ENCODE data around the gene CLPSL2. TPM values are rescaled to one million over a fixed set of nuclear protein-coding genes. Genes with fewer than 3 reads are reported as not detected.

Gene CLPSL2
- total RNA-seq, 4 donors from 2014 or later, result not detected

GRCh38 chr6:35801148-35801547 lies 24.8 kb downstream of the CLPSL2 start:
- WGBS, 2 donors, result 78 to 81% methylated on average over 3 of the region's 3 CpGs
- H3K9me3 ChIP-seq, result no peaks in the 10 kb centered on the region
- DNase-seq (ENCODE audit: low spot score in 2 of 2), result no peak
- H3K27ac ChIP-seq, result no peak overlapping the region
- no peaks in the 10 kb centered on the region for H3K36me3 ChIP-seq
- TF ChIP-seq EP300 (IDR thresholded peaks at IDR 0.05), result no peak
- no peak for TF ChIP-seq CTCF (IDR thresholded peaks at IDR 0.05)
- TF ChIP-seq POLR2A (IDR thresholded peaks at IDR 0.05), result no peak
- peaks cover 0 to 7% (median 2%) of the 10 kb centered on the region in 4 donors for H3K4me1 ChIP-seq
- H3K4me3 ChIP-seq, result no peak overlapping the region
- H3K27me3 ChIP-seq, result peaks cover 0 to 14% of the 10 kb centered on the region in 2 donors

GRCh38 chr6:35804996-35805736 lies 28.8 kb downstream of the CLPSL2 start, which contains the start of gene LHFPL5:
Gene LHFPL5, plus strand, starts transcription at chr6:35805352. Its CDS starts 319 bp downstream, at chr6:35805671.
- no peak within 1 kb of the TSS for H3K4me3 ChIP-seq
- TF ChIP-seq CTCF (IDR thresholded peaks at IDR 0.05) (no peak), POLR2A (IDR thresholded peaks at IDR 0.05) (no peak), EP300 (IDR thresholded peaks at IDR 0.05) (no peak)
- DNase-seq (ENCODE audit: low spot score in 2 of 2), result no peak
- peaks cover 0 to 7% (median 2%) of the 10 kb centered on the region in 4 donors for H3K4me1 ChIP-seq
- H3K27me3 ChIP-seq, result peaks cover 0 to 26% of the 10 kb centered on the region in 2 donors
- H3K27ac ChIP-seq, result no peak within 1 kb of the TSS
- WGBS, 2 donors, result 16 to 19% methylated on average over 33 of the region's 40 CpGs
- H3K9me3 ChIP-seq, result no peaks in the 10 kb centered on the region
- H3K36me3 ChIP-seq, result no peaks in the 10 kb centered on the region

DNA sequence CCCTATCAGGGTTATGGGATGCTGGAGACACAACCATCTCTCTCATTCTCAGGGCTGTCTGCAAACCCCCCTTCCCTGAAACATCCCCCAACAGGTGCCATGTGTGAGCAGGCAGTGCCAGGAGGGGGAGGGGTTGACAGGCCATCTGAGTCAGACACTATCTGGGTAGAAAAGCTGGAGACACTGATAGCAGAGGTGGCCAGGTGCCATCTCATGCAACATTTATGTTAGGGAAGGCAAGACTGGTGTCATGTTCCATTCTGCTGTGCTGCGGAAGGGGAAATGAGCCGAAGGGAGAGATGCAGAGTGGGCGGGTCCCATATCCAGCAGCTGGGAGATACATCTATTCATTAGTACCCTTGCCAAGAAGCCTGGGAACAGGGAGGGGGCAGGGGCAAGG lies 32.3 kb downstream of the CLPSL2 start:
- peaks cover 0 to 26% of the 10 kb centered on the region in 2 donors for H3K27me3 ChIP-seq
- H3K36me3 ChIP-seq, result no peaks in the 10 kb centered on the region
- H3K4me3 ChIP-seq, result no peak overlapping the region
- no peak overlapping the region for H3K27ac ChIP-seq
- 47 to 60% methylated on average over 3 of the region's 3 CpGs for WGBS, 2 donors
- DNase-seq (ENCODE audit: low spot score in 2 of 2), result no peak
- no peaks in the 10 kb centered on the region for H3K9me3 ChIP-seq
- TF ChIP-seq POLR2A (IDR thresholded peaks at IDR 0.05) (no peak), CTCF (IDR thresholded peaks at IDR 0.05) (no peak), EP300 (IDR thresholded peaks at IDR 0.05) (no peak)
- peaks cover 0 to 7% (median 2%) of the 10 kb centered on the region in 4 donors for H3K4me1 ChIP-seq

- DNase-seq (ENCODE audit: low spot score in 2 of 2), result no peak
- 73 to 79% methylated on average over 5 of the region's 5 CpGs for WGBS, 2 donors
- H3K9me3 ChIP-seq, result no peaks in the 10 kb centered on the region
- H3K4me3 ChIP-seq, result no peak overlapping the region
- TF ChIP-seq CTCF (IDR thresholded peaks at IDR 0.05) (no peak), POLR2A (IDR thresholded peaks at IDR 0.05) (no peak), EP300 (IDR thresholded peaks at IDR 0.05) (no peak)
- H3K27ac ChIP-seq, result no peak overlapping the region
- peaks cover 0 to 7% (median 2%) of the 10 kb centered on the region in 4 donors for H3K4me1 ChIP-seq
- H3K36me3 ChIP-seq, result no peaks in the 10 kb centered on the region
- peaks cover 0 to 25% of the 10 kb centered on the region in 2 donors for H3K27me3 ChIP-seq
Observed at GRCh38 chr6:35809809-35810208, 33.4 kb downstream of the CLPSL2 start.

- Histone ChIP-seq H3K9me3 (peaks cover 0 to 1% (median 0%) of the 10 kb centered on the region in 4 donors), H3K4me1 (no peaks in the 10 kb centered on the region), H3K36me3 (no peaks in the 10 kb centered on the region), H3K27ac (no peak overlapping the region), H3K27me3 (peaks cover 0 to 12% of the 10 kb centered on the region in 2 donors), H3K4me3 (no peak overlapping the region)
- TF ChIP-seq EP300 (IDR thresholded peaks at IDR 0.05), result no peak
- DNase-seq (ENCODE audit: low spot score in 2 of 2), result no peak
- WGBS, 2 donors, result 65 to 77% methylated on average over 14 of the region's 14 CpGs
Observed at GRCh38 chr6:35810971-35811698, 34.7 kb downstream of the CLPSL2 start.

All from tibial nerve (tissue), 4 donors.